GM12878 (cell line): ENCODE measurements around the gene COL9A3. TPM values are rescaled to one million over a fixed set of nuclear protein-coding genes. Genes with fewer than 3 reads are reported as not detected.

ENCODE experiments used
- ASH2L ChIP-seq: fragments of 300-600, 200-600 bp; sonication (generic); IDR thresholded peaks from 2 replicates; pipeline ENCODE4 v1.6.1; 2017; ENCODE audit warnings: low read depth, mild to moderate bottlenecking, borderline replicate concordance
- DPF2 ChIP-seq: fragments of 450-650 bp; IDR thresholded peaks from 2 replicates; pipeline ENCODE4 v1.6.1; 2017; ENCODE audit warnings: mild to moderate bottlenecking
- FOXM1 ChIP-seq: IDR thresholded peaks from 2 replicates; pipeline ENCODE4 v1.6.1; 2012; ENCODE audit warnings: low read depth, mild to moderate bottlenecking, inconsistent platforms, low read length, moderate library complexity
- HCFC1 ChIP-seq: fragments of 150-350 bp; IDR thresholded peaks from 2 replicates; pipeline ENCODE4 v1.6.1; 2014; ENCODE audit warnings: low read length
- HDAC2 ChIP-seq: fragments of 200-600 bp; sonication (generic); IDR thresholded peaks from 2 replicates; pipeline ENCODE4 v1.6.1; 2017
- IKZF1 ChIP-seq: fragments of 450-650 bp; conservative IDR thresholded peaks from 2 replicates; pipeline ENCODE4 v1.6.1; 2017; ENCODE audit warnings: antibody characterized with exemption, mild to moderate bottlenecking
- NFYB ChIP-seq: IDR thresholded peaks from 2 replicates; pipeline ENCODE4 v1.6.1; 2011; ENCODE audit warnings: low read depth, mild to moderate bottlenecking, low read length, improper control_type of control experiment, moderate library complexity; ENCODE audit not compliant: insufficient read depth
- NR2F1 ChIP-seq: fragments of 450-650 bp; conservative IDR thresholded peaks from 2 replicates; pipeline ENCODE4 v1.6.1; 2017; ENCODE audit warnings: mild to moderate bottlenecking
- NRF1 ChIP-seq: conservative IDR thresholded peaks from 2 replicates; pipeline ENCODE4 v1.6.1; 2011; ENCODE audit warnings: mild to moderate bottlenecking, low read depth, low read length, improper control_type of control experiment
- PAX8 ChIP-seq: fragments of 450-650 bp; IDR thresholded peaks from 2 replicates; pipeline ENCODE4 v1.6.1; 2017; ENCODE audit warnings: mild to moderate bottlenecking, moderate library complexity
- POLR2AphosphoS5 ChIP-seq: IDR thresholded peaks from 2 replicates; pipeline ENCODE4 v1.6.1; 2011; ENCODE audit warnings: mild to moderate bottlenecking, low read length, inconsistent platforms
- SP1 ChIP-seq: IDR thresholded peaks from one replicate; pipeline ENCODE4 v1.6.1; 2011; ENCODE audit warnings: low read depth, low read length
- SREBF2 ChIP-seq: IDR thresholded peaks from 2 replicates; pipeline ENCODE4 v1.6.1; 2012; ENCODE audit warnings: mild to moderate bottlenecking, low read length
- polyA plus RNA-seq, 11 experiments: library from polyadenylated mRNA; depleted of rRNA in 4 of 11; unstranded in 6 of 11; stranded (reverse) in 5 of 11; fragments of >200 nt; fragmentation: Nextera tagmentation in 4 of 11; fragmentation: Illumina TruSeq in 1 of 11; extraction: Ambion mirVana in 4 of 11; extraction: Trizol in 1 of 11; gene quantifications; 1 replicate in 1 of 11; 2 replicates in 10 of 11; pipeline versions ENCODE4 v1.2.1 to v1.2.3, GENCODE V29; 2011 to 2016; ENCODE audit warnings: inconsistent platforms in 2 of 11, missing spikeins in 2 of 11, low read depth in 1 of 11
- total RNA-seq, 4 experiments: library from RNA; depleted of rRNA in 3 of 4; stranded (reverse); fragments of >200 nt in 3 of 4; fragmentation: Illumina TruSeq in 1 of 4; extraction: Trizol in 1 of 4; gene quantifications; 2 replicates each; pipeline versions ENCODE4 v1.2.1 to v1.2.3, GENCODE V29; 2013 to 2021
- TF ChIP-seq, protein P1 (sequence below): fragments of 450-650 bp; IDR thresholded peaks from 2 replicates; pipeline ENCODE4 v1.6.1; 2018; ENCODE audit warnings: borderline replicate concordance, mild to moderate bottlenecking; ENCODE audit not compliant: partially characterized antibody
- TF ChIP-seq, protein P2 (sequence below): IDR thresholded peaks from 2 replicates; pipeline ENCODE4 v1.6.1; 2012; ENCODE audit warnings: low read length, inconsistent platforms
- TF ChIP-seq, protein P3 (sequence below): fragments of 450-650 bp; IDR thresholded peaks from 2 replicates; pipeline ENCODE4 v1.6.1; 2016; ENCODE audit warnings: mild to moderate bottlenecking
- TF ChIP-seq, protein P4 (sequence below): IDR thresholded peaks from 2 replicates; pipeline ENCODE4 v1.6.1; 2012; ENCODE audit warnings: mild to moderate bottlenecking, low read depth, low read length

COL9A3 gene
- total and polyA plus RNA-seq, 10 of the 15 experiments (the other 5 are each of a cell fraction or from before 2014, with no cell fraction given): 0.09 to 1.7 (median 0.63) TPM; not detected in 1

DNA sequence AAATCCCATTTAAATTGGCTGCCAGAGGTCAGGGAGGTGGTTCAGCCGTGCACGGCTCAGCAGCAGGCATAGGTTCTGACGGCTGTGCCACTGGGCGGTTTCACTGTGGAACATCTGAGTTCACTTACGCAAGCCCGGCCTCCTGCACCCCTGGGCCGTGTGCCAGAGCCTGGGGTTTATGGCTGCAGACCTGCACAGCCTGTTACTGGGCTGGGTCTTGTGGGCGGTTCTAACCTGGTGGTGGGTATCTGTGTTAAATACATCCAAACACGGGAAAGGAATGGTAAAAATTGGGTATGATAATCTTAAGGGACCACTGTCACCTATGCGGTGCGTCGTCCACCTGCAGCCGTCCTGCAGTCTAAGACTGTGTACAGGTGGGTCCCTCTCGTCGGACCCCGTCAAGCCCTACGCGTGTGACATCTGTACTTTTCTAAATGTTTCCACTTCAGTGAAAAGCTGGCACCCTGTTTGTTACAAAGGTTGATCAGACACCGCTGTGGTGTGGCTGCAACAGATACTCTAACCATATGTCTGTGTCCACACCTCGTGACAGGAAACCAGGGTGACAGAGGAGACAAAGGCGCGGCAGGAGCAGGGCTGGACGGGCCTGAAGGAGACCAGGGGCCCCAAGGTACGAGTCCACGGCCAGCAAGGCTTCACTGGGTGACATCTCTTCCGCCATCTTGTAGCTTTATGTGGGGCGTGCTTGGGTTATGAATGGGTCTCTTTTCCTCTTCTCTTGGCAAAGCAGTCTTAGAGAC lies 21.5 kb downstream of the COL9A3 start (continued):
- no peak for TF ChIP-seq NRF1
- TF ChIP-seq SP1: peak; percentile 15
- no peak for TF ChIP-seq ASH2L
- TF ChIP-seq, protein P1, sequence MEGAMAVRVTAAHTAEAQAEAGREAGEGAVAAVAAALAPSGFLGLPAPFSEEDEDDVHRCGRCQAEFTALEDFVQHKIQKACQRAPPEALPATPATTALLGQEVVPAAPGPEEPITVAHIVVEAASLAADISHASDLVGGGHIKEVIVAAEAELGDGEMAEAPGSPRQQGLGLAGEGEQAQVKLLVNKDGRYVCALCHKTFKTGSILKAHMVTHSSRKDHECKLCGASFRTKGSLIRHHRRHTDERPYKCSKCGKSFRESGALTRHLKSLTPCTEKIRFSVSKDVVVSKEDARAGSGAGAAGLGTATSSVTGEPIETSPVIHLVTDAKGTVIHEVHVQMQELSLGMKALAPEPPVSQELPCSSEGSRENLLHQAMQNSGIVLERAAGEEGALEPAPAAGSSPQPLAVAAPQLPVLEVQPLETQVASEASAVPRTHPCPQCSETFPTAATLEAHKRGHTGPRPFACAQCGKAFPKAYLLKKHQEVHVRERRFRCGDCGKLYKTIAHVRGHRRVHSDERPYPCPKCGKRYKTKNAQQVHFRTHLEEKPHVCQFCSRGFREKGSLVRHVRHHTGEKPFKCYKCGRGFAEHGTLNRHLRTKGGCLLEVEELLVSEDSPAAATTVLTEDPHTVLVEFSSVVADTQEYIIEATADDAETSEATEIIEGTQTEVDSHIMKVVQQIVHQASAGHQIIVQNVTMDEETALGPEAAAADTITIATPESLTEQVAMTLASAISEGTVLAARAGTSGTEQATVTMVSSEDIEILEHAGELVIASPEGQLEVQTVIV: no peak
- TF ChIP-seq, protein P2, sequence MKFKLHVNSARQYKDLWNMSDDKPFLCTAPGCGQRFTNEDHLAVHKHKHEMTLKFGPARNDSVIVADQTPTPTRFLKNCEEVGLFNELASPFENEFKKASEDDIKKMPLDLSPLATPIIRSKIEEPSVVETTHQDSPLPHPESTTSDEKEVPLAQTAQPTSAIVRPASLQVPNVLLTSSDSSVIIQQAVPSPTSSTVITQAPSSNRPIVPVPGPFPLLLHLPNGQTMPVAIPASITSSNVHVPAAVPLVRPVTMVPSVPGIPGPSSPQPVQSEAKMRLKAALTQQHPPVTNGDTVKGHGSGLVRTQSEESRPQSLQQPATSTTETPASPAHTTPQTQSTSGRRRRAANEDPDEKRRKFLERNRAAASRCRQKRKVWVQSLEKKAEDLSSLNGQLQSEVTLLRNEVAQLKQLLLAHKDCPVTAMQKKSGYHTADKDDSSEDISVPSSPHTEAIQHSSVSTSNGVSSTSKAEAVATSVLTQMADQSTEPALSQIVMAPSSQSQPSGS: no peak
- no peak for TF ChIP-seq FOXM1
- no peak for TF ChIP-seq HCFC1
- TF ChIP-seq IKZF1: no peak; the same call in 1 of the 2 replicates
- no peak for TF ChIP-seq SREBF2
- TF ChIP-seq NR2F1: peak; percentile 75; the same call in 1 of the 2 replicates
- TF ChIP-seq, protein P3, sequence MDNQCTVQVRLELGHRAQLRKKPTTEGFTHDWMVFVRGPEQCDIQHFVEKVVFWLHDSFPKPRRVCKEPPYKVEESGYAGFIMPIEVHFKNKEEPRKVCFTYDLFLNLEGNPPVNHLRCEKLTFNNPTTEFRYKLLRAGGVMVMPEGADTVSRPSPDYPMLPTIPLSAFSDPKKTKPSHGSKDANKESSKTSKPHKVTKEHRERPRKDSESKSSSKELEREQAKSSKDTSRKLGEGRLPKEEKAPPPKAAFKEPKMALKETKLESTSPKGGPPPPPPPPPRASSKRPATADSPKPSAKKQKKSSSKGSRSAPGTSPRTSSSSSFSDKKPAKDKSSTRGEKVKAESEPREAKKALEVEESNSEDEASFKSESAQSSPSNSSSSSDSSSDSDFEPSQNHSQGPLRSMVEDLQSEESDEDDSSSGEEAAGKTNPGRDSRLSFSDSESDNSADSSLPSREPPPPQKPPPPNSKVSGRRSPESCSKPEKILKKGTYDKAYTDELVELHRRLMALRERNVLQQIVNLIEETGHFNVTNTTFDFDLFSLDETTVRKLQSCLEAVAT: no peak
- no peak for TF ChIP-seq PAX8
- TF ChIP-seq, protein P4, sequence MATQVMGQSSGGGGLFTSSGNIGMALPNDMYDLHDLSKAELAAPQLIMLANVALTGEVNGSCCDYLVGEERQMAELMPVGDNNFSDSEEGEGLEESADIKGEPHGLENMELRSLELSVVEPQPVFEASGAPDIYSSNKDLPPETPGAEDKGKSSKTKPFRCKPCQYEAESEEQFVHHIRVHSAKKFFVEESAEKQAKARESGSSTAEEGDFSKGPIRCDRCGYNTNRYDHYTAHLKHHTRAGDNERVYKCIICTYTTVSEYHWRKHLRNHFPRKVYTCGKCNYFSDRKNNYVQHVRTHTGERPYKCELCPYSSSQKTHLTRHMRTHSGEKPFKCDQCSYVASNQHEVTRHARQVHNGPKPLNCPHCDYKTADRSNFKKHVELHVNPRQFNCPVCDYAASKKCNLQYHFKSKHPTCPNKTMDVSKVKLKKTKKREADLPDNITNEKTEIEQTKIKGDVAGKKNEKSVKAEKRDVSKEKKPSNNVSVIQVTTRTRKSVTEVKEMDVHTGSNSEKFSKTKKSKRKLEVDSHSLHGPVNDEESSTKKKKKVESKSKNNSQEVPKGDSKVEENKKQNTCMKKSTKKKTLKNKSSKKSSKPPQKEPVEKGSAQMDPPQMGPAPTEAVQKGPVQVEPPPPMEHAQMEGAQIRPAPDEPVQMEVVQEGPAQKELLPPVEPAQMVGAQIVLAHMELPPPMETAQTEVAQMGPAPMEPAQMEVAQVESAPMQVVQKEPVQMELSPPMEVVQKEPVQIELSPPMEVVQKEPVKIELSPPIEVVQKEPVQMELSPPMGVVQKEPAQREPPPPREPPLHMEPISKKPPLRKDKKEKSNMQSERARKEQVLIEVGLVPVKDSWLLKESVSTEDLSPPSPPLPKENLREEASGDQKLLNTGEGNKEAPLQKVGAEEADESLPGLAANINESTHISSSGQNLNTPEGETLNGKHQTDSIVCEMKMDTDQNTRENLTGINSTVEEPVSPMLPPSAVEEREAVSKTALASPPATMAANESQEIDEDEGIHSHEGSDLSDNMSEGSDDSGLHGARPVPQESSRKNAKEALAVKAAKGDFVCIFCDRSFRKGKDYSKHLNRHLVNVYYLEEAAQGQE: no peak
- TF ChIP-seq DPF2: peak; percentile 48; the same call in 1 of the 2 replicates
- no peak for TF ChIP-seq NFYB
- TF ChIP-seq POLR2AphosphoS5: no peak
- no peak for TF ChIP-seq HDAC2
